HG03571 (cell line): Measurements from ENCODE around the gene PTK6.

ENCODE experiments used
- ATAC-seq: cut with Tn5 transposase; IDR thresholded peaks from one replicate; pipeline ENCODE4 v1.9.1; 2021; ENCODE audit not compliant: unreplicated experiment

The PTK6 gene

DNA sequence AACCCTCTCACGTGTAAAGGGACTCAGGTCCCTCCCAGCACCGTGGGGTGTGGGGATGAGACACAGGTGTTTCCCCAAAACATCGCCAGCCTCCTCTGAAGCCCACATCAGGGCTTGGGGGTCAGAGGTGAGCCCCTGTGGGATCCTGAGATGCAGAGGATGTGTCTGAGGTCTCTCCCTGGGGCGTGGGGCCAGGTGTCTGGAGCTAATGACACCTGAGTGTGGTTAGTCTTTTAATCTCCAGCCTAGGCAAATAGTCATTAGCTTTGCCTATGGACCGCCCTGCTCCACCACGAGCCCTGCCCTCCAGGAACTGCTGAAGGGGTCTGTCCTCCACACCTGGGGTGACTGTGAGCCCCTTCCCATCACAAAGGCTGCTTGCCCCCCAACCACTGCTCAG lies 8.6 kb upstream of the PTK6 start:
- ATAC-seq: no peak

DNA sequence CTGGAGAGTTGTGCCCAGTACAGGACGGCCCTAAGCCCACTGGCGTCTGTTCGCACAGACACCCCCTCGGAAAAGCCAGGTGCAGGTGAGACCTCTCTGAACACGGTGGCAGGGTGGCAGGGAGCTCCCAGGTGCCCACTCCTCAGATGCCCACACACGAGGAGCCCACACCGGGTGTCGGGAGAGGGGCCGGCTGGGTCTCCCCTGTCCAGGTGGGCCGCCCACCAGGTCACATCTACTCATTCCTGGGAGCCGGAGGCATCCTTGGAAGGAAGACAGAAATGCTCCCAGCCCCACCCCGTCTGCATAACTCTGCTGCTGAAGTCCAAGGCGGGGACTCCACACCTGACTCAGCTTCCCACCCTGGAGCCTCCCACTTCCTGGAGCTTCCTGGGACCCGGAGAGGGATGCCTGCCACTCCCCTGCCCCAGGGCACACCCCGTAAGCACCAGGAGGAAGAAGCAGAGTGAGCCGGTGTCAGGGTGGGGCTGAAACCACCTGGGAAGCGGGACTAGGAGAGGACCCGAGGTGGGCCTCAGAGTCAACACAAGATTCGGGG lies 7.9 kb upstream of the PTK6 start:
- no peak for ATAC-seq

DNA sequence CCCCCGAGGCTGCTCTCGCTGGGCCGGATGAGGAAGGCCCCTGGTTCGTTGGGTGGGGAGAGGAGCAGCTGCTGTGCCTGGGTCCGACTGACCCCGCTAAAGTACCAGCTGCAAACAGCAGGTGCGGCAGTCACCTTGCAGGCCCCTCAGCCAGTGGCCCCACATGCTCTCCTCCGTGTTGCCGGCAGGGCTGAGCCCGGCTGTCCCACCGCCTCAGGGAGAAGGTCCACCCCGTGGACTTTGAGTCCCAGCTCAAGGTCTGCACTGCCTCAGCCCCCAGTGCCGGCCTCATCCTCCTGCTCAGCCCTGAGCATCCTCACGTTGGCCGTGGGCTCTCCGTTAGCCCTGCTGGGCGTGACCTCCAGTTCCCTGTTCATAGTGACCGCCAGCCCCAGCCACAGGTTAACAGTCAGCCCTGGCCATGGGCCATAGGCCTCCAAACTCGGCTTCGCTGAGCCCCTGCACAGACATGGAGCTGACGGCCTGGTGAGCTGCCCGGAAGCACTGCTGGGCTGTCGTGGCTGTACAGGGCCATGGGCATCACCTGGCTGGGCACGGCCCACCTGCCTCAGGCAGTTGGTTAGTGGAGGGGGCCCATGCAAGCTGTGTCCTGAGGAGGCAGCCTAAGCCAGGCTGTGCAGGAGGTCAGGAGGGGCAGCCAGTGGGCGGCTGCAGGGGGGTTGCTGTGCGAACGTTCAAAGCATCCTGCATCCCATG lies 7.2 kb upstream of the PTK6 start:
- ATAC-seq: no peak

DNA sequence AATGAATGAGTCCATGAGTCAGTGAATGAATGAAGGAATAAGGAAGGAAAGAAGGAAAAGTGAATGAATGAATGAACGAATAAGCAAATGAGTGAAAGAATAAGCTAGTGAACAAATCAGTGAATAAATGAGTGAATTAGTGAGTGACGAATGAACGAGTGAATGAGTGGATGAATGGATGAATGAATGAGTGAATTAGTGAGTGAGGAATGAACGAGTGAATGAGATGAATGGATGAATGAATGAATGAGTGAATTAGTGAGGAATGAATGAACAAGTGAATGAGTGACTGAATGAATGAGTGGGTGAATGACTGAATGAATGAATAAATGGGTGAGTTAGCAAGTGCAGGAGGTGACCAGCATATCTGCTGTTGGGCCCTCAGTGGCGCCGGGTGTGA lies 6.6 kb upstream of the PTK6 start:
- no peak for ATAC-seq

DNA sequence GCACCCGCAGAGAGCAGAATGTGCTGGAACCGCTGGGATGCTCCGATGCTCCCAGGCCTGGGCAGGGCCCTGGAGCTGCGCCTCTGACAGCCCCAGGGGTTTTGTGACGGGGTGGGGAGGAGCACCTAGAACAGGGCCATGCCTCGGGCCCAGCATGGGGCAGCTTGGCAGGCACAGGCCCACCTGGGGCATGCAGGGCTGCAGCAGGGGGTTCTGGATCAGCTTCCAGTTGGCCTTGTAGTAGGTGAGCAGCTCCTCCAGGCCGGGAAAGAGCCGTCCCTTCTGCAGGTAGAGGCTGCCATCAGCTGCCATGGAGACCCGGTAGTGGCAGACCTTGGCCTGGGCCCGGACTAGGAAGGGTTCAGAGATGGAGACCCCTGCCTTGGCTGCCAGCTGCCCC lies 6.0 kb upstream of the PTK6 start:
- ATAC-seq: no peak

DNA sequence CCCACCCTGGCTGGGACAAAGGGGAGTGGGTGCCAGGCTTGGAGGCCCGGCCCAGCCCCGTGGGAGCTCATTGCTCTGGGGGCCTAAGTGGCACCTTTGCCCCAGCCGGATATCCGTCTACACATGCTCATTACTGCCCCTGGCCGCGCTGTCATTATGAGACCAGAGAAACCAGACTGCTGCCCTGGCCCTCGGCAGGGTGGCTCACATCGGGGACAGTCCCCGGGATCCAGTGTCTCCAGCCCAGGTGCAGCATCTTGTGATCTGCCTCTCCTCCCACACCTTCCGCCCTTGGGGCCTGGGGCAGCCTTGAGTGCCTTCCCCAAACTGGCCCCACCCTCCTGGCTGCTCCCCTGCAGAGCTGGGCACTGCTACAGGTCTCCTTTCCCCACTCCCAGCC lies 5.5 kb upstream of the PTK6 start:
- no peak for ATAC-seq

DNA sequence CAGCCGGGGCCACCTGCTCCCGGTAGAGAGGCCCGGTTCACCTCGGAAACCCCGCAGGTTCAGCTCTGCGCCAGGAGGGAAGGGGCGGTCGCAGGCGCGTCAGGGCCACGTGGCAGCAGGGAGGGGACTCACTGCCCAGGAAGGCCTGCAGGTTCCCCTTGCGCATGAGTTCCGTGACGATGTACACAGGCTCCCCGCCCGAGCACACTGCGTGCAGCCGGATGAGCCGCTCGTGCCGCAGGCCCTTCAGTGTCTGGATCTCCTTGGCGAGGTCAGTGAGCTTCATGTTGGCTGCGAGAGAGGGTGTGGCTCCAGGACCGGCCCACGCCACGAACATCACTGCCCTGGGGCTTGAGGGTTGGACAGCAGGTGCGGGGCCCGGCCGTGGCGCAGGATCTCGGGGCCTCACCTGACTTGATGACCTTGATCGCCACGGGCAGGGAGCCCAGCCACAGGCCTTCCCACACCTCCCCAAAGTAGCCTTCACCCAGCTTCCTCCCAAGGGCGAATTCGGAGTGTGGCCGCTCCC lies 4.9 kb upstream of the PTK6 start:
- no peak for ATAC-seq

DNA sequence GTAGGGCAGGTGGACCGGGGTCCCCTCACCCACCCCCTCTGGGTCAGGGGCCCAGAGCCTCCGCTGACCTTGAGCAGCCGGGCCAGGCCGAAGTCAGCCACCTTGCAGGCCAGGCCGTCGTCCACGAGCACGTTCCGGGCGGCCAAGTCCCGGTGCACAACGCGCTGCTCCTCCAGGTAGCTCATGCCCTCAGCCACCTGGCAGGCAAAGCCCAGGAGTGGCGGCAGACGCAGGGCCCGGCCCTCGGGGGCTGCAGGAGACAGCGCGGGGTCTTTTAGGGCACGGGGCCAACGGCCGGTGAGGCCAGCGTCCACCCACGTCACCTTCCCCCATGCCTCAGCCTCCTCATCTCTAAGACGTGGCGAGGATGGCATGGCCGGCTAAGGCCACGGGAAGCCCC lies 4.2 kb upstream of the PTK6 start:
- no peak for ATAC-seq

DNA sequence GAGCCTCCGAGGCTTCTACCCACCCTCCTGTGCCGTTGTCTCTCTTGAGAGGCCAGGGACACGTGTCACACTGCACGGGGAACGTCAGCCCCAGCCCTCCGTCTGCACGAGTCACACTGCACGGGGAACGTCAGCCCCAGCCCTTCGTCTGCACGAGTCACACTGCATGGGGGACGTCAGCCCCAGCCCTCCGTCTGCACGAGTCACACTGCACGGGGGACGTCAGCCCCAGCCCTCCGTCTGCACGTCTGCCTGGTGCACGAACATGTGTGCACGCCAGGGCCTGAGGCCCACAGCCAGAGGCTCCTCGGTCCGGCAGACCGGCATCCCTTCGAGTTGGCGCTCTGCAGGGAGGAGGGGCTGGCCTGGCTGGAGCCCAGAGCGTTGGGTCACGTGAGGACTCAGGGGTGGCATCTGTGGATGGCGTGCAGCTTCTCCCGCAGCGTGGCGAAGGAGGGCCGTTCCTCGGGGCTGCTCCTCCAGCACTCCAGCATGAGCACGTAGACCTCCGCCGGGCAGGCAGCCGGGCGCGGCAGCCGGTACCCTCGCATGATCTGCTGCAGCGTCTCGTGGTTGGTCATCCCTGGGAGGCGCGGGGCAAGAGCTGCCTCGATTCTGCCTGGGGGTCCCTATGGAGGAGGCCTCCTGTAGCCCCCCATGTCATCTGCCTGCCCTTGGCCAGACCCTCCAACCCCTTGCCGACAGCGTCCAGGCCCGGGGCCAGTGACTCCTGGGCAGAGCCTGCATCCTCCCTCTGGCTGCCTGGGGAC lies 3.4 kb upstream of the PTK6 start:
- no peak for ATAC-seq

DNA sequence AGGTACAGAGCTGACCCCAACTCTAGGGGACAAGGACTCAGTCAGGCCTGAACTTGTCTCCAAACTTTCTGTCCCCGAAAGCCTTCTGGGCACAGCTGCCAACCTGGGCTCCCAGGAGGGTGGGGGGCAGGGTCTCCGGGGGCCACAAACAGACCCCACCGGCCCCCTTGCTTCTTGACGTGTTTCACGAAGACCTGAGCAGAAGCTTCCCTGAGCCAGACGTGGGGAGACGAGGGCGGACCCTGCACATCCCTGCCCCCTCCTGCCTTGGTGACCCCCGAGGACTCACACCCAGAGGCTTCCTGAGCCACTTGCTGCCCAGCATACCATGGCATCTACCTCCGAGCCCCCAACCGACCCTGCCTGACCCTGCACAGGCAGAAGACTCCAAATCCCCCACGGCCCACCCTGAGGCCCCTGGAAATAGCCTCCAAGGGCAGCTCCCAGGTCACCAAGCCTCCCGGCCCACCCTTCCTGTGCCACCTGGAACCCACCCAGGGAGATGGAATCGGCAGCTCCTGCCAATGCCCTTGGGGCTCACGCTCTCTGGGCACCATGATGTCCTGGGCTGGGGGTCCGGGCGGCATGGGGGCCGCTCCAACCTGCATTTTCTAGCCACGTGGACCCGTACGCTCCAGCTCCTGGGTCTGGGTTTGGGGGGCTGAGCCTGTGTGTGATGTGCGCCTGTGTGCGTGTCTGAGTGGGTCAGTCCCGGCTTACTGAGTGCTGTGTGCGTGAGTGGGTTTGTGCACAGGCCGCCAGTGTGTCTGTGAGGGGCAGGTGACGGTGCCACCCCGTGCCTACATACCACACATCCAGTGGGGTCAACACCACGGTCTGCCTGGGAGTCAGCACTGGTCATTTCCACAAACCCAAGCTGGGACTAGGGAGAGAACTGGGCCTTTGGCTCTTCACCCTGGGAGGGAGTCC lies 2.5 kb upstream of the PTK6 start:
- ATAC-seq: no peak

DNA sequence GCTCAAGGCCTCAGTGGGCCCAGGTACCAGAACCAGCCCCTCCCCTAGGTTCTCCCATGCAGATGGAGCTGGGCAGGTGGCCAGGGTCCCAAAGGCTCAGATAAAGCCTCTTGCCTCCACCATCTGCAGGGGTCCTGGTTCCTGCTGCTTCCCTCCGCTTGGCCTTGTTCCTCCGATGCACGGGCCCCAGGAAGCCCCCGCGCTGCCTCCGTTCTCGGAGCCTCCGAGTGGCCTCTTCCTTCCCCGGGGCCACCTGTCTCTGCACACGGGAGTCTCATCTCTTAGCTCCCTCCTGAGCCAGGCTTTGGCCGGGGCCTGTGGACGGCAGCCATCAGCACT lies 1.9 kb upstream of the PTK6 start:
- no peak for ATAC-seq

DNA sequence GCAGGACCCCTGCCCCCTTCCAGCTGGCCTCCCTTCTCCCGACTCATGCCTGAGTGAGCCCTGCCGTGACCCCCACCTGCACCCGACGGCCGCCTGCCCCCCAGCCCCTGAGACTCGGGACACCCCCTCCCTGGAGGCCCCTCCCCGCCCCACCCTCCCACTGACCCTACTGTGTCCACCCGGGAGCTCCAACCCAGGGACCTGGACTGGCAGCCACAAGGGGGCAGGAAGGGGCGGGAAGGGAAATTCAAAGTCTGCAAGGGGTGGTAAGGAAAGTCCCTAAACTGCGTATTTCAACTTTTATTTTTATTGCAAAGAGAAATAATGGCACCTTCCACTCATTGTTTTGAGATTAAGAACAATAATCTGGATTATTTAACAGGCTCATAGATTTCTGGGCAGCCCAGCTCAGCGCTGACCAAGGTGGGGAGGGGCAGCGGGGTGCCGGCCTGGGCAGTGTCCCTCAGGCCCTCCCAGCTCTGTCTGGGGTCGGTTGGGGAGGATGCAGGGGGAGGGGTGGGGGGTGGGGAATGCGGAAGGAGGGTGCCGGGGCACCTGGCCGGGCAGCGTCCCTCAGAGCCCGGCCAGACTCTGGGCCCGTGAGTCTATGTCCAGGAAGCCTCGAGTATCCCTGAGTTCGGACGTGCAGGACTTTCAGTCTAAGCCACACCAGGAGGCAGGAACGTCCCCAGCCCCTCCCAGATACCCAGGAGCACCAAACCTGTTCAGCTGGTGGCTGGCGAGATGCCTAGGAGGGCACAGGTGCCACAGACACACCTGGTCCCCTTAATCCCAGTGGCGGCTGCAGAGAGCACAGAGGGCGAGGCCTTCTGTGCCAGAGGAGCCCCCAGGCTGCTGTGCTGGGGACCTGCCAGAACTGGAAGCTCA lies 1.3 kb upstream of the PTK6 start:
- ATAC-seq: no peak

DNA sequence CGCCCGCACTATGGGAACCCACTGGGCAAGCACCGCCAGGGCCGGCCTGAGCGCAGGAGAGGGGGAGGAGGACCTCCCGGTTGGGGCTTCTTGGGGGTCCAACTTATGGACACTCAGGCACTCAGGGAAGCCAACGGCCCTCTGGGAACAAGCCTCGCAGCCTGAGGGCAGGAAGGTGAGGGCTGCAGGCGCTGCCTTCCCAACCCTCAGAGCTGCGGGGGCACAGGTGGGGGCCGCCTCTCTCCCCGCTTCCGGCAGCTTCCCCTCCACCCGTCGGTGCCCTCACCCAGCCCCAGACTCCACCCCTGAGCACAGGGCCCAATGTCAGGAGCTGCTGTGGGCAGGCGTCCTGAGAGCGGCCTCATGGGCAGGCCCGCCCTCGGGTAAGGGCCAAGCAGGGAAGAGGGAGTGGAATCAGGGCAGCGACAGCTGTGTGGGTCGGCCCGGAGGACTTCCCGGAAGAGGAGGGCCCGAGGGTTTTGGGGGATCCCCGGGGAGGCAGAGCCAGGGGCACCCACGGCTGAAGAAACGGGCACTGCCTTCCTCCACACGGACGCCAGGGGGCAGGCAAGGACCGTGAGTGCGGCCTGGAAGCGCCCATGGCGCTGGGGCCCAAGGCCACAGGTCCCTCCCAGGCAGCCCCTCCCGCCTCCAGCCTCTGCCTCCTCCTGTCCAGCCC lies 488 bp upstream of the PTK6 start:
- ATAC-seq: peak; percentile 75

DNA sequence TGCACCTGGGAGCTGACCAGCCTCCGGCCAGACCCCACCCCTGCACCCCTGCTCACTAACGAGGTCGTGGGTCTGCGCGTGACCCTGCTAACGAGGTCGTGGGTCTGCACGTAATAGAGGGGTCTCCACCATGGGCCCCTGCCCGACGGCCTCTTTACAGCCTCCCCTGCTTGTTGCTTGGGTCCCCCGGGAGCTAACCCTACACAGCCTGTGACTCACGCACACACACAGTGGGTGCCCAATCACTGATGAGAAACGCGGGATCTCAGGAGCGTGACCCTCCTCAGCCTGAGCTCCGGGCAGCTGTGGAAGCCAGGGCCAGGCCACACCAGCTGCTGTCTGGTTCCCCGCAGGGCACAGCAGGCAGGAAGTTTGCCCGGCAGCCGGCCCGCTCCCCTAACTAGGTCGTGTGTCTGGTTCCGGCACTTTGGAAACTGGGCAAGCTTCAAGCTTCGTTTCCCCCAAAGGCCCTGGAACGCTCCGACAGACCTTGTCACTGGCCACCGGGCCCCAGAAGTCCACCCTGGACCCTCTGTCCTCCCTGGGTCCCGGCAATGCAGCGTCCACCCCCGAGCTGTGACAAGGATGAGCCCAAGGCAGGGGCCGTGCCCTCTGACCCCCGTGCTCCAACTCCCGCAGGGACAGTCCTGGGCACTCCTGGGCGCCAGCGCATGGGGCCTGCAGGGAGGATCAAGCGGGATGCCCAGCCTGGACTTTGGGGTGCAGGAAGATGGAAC lies 767 bp downstream of the PTK6 start:
- no peak for ATAC-seq

DNA sequence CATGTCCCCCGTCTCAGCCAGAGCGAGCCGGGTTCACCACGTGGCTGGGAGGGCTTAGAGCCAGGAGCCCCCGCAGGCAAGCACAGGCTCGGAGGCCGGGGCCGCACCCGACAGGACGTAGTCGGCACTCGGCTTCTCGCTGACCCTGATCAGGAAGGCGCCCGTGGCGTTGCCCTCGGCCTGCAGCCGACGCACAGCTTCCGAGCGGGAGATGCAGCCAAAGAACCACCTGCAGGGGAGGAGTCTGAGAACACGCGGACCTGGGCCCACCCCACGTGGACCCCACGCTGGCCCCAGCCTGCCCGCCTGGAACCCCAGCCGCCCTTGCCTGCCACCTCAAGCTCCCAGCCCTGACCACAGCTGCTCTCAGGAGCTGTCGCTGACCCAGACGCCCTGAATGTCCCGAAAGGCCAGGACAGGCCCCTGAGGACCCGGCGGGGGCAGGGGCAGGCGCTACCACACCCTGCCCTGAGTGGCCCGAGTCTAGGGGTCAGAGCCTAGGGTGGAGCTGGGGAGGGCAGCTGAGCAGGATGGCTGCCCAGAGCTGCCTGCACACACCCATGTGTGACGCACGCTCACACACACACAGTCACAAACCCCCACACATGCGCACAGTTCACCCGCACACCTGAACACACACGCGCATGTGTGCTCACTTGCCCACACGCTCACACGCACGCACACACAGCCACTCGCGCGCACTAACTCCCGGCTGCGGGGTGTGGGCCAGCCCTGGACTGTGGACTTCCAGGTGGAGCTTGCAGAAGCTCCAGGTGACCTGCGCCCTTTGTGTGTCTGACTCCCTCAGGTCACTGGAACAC lies 2.1 kb downstream of the PTK6 start:
- no peak for ATAC-seq

DNA sequence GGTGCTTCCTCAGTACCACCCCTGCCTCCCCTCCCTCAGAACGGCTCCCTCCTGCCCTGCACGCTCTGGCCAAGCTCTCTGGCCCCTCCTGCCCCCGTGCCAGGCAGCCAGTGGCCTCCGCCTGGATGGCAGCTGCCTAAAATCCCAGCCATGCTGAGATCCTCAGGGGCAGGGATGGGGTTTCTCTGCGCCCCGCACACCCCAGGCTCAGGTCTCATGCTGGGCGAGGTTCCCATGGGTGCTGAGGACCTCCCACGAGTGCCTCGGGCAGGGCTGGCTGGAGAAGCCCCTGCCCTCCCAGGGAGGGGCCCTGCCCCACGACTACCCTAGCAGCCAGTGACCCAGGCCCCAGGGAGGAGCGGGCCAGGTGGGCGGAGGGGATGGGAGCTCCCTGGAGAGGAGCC lies 2.7 kb downstream of the PTK6 start:
- no peak for ATAC-seq

DNA sequence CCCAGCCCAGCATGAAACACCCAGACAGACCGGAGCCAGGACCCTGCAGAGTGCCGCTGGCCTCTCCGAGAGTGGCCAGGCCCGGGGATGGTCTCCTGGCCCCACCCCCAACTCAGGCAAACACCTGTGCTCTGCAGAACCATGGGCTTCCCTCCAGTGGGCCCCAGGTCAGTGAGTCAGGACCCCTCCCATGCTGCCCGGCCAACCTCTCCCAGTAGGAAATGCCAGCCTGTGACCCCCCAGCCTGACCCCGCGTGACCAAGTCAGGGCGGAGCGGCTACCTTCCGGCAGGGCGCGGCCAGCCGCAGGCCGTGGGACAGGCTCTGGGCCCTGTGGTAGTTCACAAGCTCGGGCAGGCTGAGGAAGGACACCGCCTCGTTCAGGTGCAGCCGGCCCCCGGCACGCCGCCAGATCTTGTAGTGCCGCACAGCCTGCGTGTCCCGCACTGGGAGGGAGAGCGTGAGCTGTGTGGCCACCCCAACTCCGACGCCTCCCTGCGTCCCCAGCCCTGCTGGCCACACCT lies 3.2 kb downstream of the PTK6 start:
- ATAC-seq: no peak

DNA sequence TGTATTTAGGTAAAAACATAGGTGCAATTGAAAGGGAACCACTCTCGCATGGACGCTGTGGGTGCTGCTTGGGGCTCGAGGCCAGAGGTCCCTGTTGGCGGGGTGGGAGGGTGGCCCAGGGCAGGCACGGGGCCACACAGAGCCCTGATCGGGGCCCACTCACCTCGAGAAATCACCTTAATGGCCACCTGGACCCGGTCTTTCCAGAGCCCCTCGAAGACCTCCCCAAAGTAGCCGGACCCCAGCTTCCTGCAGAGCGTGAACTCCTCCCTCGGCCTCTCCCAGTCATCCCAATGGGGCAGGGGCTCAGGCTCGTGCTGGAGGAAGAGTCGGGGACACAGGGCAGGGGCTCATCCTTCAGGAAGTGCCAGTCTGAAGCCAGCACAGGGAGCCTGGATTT lies 3.8 kb downstream of the PTK6 start:
- ATAC-seq: no peak
